Hematopoietic multipotent progenitor cell treated with erythropoietin and hydrocortisone succinate and interleukin-3 and kit ligand, for 4 days (in vitro differentiated cells): ENCODE data around the gene C5orf52.
"Not testable (repeated sequence)": the region's sequence is repeated elsewhere in the genome, so short reads cannot be mapped to it uniquely, and the experiment has no call there.

Source experiments
- DNase-seq: peaks from one replicate; pipeline ENCODE4 v3.0.0-alpha.2; 2015

Gene C5orf52

GRCh38 chr5:157670662-157671591 lies at the start of gene C5orf52:
Gene C5orf52 (plus strand): TSS chr5:157671533. CDS start chr5:157671615, 82 bp downstream.
- DNase-seq: peak; percentile 32

GRCh38 chr5:157624144-157624543 lies 47.2 kb upstream of the C5orf52 start:
- no peak for DNase-seq

DNA sequence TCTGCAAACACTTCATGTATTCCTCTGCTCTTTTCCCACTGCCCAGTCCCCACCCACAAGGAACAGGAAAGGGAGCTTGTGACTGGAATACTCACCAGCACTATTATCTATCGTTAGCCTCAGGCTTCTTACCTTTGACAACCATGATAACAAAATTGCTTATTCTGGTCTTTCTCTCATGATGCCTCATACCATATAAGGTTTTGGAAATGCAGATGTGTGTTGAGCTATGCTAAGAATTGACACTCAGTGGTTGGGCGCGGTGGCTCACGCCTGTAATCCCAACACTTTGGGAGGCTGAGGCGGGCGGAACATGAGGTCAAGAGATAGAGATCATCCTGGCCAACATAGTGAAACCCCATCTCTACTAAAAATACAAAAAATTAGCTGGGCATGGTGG lies 44.5 kb upstream of the C5orf52 start:
- no peak for DNase-seq

- DNase-seq: no peak
These were observed 41.0 kb upstream of the C5orf52 start for GRCh38 chr5:157630341-157630740.

DNA sequence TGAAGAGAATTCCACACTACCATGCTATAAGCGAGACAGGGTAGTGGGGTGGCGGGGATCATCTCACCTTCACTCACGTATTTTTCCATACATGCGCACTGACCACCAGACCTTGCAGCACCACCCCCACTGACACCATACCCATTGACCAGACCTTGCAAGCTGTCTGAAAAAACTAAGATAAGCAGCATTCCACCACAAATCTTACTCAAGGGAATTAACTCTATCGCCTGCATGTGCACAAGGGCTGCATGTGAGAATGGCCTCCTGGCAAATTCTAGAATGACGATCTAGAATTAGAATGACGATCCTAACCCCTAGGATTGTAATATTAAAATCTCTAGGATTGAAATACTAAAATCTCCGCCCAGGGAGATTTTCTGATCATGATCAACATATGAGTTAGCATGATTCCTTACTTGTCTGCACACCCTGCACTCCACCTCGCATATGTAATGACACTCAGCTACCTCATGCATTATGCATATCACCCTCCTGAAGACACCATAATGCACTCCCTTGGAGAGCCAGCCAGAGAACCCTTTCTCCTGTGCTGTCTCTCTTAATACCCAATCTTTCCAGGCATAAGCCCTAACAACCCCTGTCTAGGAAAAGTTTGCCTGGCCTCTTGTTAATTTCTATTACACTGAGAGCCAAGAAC lies 30.8 kb upstream of the C5orf52 start:
- no peak for DNase-seq

GRCh38 chr5:157648275-157648990 lies 22.9 kb upstream of the C5orf52 start:
- no peak for DNase-seq

GRCh38 chr5:157649101-157649500 lies 22.2 kb upstream of the C5orf52 start:
- DNase-seq: no peak

- no peak for DNase-seq
These were observed 20.2 kb upstream of the C5orf52 start for GRCh38 chr5:157650991-157651611.

GRCh38 chr5:157651623-157652376 lies 19.5 kb upstream of the C5orf52 start:
- peak; percentile 81 for DNase-seq

- no peak for DNase-seq
These were observed 19.0 kb upstream of the C5orf52 start, which contains the start of gene SOX30 for GRCh38 chr5:157652377-157652692. Gene SOX30 (minus strand): TSS chr5:157652438. CDS start chr5:157652078, 360 bp downstream.

DNA sequence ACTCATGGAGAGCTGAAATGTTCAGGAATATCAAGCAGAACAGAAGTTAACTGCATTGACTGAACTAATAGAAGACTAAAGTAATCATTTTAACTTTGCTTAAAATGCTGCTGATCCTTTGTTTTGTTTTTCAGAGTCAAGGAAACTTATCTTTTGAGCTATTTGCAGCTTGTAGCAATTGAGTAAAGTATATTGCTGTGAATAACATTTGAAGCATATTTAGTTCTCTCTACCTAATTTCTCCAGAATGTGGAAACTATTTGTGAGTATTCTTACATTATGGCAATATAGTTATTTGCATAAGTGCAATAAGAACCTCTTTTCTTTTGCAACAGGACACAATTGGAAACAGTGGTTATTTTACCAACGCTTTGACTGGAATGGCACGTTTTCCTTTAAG lies 13.8 kb upstream of the C5orf52 start:
- DNase-seq: no peak

DNA sequence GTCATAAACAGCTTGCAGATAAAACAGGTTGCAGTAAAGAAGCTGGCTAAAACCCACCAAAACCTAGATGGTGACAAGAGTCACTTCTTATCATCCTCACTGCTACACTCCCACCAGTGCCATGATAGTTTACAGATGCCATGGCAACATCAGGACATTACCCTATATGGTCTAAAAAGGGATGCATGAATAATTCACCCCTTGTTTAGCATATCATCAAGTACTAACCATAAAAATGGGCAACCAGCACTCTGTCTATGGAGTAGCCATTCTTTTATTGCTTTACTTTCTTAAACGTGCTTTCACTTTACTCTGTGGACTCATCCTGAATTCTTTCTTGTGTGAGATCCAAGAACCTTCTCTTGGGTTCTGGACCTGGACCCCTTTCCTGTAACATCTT lies 12.4 kb upstream of the C5orf52 start:
- no peak for DNase-seq

DNA sequence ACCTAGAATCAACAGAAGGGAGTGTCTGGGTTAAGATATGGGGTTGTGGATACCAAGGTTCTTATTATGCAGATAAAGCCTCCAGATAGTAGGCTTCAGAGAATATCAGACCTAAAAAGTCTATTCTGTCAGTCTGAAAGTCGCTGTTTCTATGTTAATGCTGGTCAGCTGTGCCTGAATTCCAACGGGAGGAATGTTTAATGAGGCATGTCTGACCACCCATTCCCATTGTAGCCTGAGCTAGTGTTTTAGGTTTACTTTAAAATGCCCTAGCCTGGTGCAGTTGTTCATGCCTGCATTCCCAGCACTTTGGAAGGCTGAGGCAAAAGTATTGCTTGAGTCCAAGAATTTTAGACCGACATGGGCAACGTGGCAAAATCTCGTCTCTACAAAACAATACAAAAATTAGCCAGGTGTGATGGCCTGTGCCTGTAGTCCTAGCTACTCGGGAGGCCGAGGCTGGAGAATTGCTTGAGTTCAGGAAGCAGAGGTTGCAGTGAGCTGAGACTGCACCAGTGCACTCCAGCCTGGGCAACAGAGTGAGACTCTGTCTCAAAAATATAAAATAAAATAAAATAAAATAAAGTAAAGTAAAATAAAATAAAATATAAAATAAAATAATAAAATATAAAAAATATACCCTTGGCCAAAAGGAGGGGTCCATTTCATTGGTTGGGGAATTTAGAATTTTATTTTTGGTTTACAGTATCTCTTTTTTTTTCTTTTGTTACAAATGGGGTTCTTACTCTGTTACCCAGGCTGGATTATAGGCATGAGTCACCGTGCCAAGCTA lies 11.3 kb upstream of the C5orf52 start:
- DNase-seq: no peak

GRCh38 chr5:157665467-157666070 lies 5.8 kb upstream of the C5orf52 start:
- peak; percentile 15 for DNase-seq

- DNase-seq: no peak
These were observed 3.0 kb upstream of the C5orf52 start for GRCh38 chr5:157668356-157668755.

- no peak for DNase-seq
These were observed 1.6 kb upstream of the C5orf52 start for GRCh38 chr5:157669701-157670097.

- no peak for DNase-seq
These were observed 428 bp downstream of the C5orf52 start for GRCh38 chr5:157671592-157672330.

- DNase-seq: no peak
These were observed 1.6 kb downstream of the C5orf52 start for GRCh38 chr5:157672976-157673375.

GRCh38 chr5:157674351-157674750 lies 3.0 kb downstream of the C5orf52 start:
- DNase-seq: not testable (repeated sequence)

DNA sequence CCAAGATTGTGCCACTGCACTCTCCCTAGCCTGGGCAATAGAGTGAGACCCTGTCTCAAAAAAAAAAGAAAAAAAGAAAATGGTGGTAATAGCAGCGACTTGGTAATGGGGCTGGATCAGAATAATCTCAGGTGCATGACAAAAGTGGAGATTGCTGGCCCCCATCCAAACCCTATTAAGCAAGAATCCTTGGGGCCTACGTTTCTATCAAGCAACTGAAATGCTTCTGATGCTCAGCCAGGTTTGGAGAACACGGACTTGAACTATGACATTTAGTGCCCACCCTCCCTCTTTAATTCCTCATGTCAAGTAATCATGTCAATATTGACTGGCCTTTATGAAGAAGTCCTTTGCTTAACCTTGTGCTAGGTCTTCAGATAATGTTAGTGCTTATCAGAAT lies 6.6 kb downstream of the C5orf52 start:
- DNase-seq: no peak
